ENCODE data around the gene APC.

The APC gene

DNA sequence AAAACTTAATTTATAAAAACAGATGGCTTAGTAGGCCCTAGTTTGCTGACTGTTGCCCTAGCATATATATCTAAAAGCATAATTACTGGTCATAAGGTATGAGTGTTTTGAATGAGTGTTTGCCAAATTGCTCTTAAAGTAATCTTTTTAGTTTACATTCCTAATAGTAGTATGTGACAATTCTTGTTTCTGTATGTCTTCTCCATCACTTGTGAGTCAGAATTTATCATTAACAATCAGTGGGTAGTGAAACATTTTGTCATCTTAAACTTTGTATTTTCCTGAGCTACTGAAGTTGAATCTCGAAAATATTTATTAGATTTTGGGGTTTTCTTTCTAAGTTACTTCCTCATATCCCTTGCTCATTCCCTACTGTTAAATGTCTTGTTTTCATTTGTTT is 49.6 kb downstream of the APC start:
- no peak overlapping the region for H3K9ac ChIP-seq (ENCODE audit: low read length)
- no peak overlapping the region for H2AFZ ChIP-seq (ENCODE audit: low read depth, low read length)
- H3K9me3 ChIP-seq (ENCODE audit: insufficient read depth, low read length): no peaks in the 10 kb centered on the region
- TF ChIP-seq, protein P1, sequence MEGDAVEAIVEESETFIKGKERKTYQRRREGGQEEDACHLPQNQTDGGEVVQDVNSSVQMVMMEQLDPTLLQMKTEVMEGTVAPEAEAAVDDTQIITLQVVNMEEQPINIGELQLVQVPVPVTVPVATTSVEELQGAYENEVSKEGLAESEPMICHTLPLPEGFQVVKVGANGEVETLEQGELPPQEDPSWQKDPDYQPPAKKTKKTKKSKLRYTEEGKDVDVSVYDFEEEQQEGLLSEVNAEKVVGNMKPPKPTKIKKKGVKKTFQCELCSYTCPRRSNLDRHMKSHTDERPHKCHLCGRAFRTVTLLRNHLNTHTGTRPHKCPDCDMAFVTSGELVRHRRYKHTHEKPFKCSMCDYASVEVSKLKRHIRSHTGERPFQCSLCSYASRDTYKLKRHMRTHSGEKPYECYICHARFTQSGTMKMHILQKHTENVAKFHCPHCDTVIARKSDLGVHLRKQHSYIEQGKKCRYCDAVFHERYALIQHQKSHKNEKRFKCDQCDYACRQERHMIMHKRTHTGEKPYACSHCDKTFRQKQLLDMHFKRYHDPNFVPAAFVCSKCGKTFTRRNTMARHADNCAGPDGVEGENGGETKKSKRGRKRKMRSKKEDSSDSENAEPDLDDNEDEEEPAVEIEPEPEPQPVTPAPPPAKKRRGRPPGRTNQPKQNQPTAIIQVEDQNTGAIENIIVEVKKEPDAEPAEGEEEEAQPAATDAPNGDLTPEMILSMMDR (IDR thresholded peaks at IDR 0.05; ENCODE audit: low read depth, low read length): no peak
- TF ChIP-seq EZH2phosphoT487 (IDR thresholded peaks at IDR 0.05; ENCODE audit: low read depth): no peak
- no peak overlapping the region for H3K4me2 ChIP-seq (ENCODE audit: low read length)
- no peaks in the 10 kb centered on the region for H3K27me3 ChIP-seq (ENCODE audit: low read depth, low read length)
- H3K36me3 ChIP-seq (replicated peaks; ENCODE audit: low read depth, low read length): no peaks in the 10 kb centered on the region
- H3K27ac ChIP-seq (ENCODE audit: low read length): no peak overlapping the region
- H3K4me3 ChIP-seq (ENCODE audit: low read length): no peak overlapping the region
- no peaks in the 10 kb centered on the region for H3K4me1 ChIP-seq (ENCODE audit: low read length)
- no peaks in the 10 kb centered on the region for H4K20me1 ChIP-seq (ENCODE audit: insufficient read depth, low read length)
- H3K79me2 ChIP-seq (ENCODE audit: low read length): no peaks in the 10 kb centered on the region

DNA sequence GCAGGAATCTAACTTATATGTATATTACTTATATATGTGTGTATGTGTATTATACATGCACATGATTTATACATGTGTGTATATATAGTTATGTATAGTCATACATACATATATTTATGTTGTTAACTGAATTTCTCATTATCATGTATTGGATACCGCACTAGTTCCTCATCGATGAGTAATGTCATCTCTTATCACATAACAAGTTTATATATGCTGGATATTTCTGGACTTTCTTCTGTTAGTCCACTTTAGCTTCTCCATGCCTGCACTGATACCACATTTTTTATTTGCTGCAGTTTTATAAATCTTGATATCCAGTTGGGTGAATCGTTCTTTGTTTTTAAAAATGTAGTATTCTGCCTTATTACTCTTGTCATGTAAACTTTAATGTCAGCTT is 50.2 kb downstream of the APC start:
- TF ChIP-seq, protein P1 (IDR thresholded peaks at IDR 0.05; ENCODE audit: low read depth, low read length): no peak
- TF ChIP-seq EZH2phosphoT487 (IDR thresholded peaks at IDR 0.05; ENCODE audit: low read depth): no peak
- H3K36me3 ChIP-seq (replicated peaks; ENCODE audit: low read depth, low read length): no peaks in the 10 kb centered on the region
- H3K79me2 ChIP-seq (ENCODE audit: low read length): no peaks in the 10 kb centered on the region
- H3K4me1 ChIP-seq (ENCODE audit: low read length): no peaks in the 10 kb centered on the region
- H3K27ac ChIP-seq (ENCODE audit: low read length): no peak overlapping the region
- H3K27me3 ChIP-seq (ENCODE audit: low read depth, low read length): no peaks in the 10 kb centered on the region
- H3K9me3 ChIP-seq (ENCODE audit: insufficient read depth, low read length): no peaks in the 10 kb centered on the region
- no peak overlapping the region for H3K4me2 ChIP-seq (ENCODE audit: low read length)
- no peak overlapping the region for H3K4me3 ChIP-seq (ENCODE audit: low read length)
- H2AFZ ChIP-seq (ENCODE audit: low read depth, low read length): no peak overlapping the region
- no peak overlapping the region for H3K9ac ChIP-seq (ENCODE audit: low read length)
- no peaks in the 10 kb centered on the region for H4K20me1 ChIP-seq (ENCODE audit: insufficient read depth, low read length)

DNA sequence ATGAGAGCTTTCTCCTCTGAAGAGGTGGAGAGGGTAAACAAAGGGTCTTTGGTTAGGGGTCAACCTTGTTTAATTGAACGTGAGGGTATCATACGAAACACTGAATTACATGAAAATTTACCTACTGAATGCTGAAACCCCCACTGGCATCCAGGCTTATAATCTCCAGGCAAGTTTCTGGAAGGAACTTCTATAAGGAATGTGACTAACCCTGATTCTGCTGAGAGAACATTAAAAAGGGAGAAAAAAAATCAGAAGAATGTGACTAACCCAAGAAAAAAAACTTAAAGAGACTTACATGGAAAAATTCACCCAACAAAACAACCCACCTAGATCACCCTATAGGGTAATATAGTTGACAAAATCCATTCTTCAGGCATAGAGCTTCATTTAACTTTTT is 55.5 kb downstream of the APC start:
- Histone ChIP-seq H4K20me1 (ENCODE audit: insufficient read depth, low read length) (no peaks in the 10 kb centered on the region), H2AFZ (ENCODE audit: low read depth, low read length) (no peak overlapping the region), H3K27ac (ENCODE audit: low read length) (no peak overlapping the region), H3K4me3 (ENCODE audit: low read length) (no peak overlapping the region), H3K27me3 (ENCODE audit: low read depth, low read length) (no peaks in the 10 kb centered on the region), H3K9ac (ENCODE audit: low read length) (no peak overlapping the region), H3K4me2 (ENCODE audit: low read length) (no peak overlapping the region), H3K4me1 (ENCODE audit: low read length) (peaks cover 13% of the 10 kb centered on the region), H3K9me3 (ENCODE audit: insufficient read depth, low read length) (no peaks in the 10 kb centered on the region), H3K79me2 (ENCODE audit: low read length) (no peaks in the 10 kb centered on the region), H3K36me3 (replicated peaks; ENCODE audit: low read depth, low read length) (peaks cover 4% of the 10 kb centered on the region)
- no peak for TF ChIP-seq EZH2phosphoT487 (IDR thresholded peaks at IDR 0.05; ENCODE audit: low read depth)
- TF ChIP-seq, protein P1 (IDR thresholded peaks at IDR 0.05; ENCODE audit: low read depth, low read length): no peak

DNA sequence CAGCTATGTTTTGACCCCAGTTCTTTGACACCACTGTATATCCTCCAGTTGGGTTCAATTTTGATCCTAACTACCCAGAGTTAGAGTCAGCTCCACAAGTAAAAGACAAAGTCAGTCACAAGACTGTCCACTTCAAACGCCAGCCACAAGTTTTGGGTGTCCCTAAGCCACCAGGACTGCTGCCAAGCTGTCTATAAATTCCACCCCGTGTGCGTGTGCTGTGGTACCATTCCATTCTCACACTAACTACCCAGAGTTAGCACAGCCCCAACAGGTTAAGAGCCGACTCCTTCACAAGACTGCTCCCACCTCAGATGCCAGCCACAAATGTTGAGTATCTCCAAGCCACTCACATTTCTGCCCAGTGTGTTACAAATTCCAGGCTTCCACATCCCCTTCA is 56.7 kb downstream of the APC start:
- H3K4me1 ChIP-seq (ENCODE audit: low read length): peaks cover 13% of the 10 kb centered on the region
- H3K36me3 ChIP-seq (replicated peaks; ENCODE audit: low read depth, low read length): peaks cover 4% of the 10 kb centered on the region

More for the DNA sequence above, 56.7 kb downstream of the APC start:
- Histone ChIP-seq H3K9me3 (ENCODE audit: insufficient read depth, low read length) (no peaks in the 10 kb centered on the region), H3K27ac (ENCODE audit: low read length) (no peak overlapping the region), H3K27me3 (ENCODE audit: low read depth, low read length) (no peaks in the 10 kb centered on the region), H4K20me1 (ENCODE audit: insufficient read depth, low read length) (no peaks in the 10 kb centered on the region), H2AFZ (ENCODE audit: low read depth, low read length) (no peak overlapping the region), H3K9ac (ENCODE audit: low read length) (no peak overlapping the region), H3K79me2 (ENCODE audit: low read length) (no peaks in the 10 kb centered on the region), H3K4me3 (ENCODE audit: low read length) (no peak overlapping the region), H3K4me2 (ENCODE audit: low read length) (no peak overlapping the region)
- TF ChIP-seq EZH2phosphoT487 (IDR thresholded peaks at IDR 0.05; ENCODE audit: low read depth): no peak
- TF ChIP-seq, protein P1 (IDR thresholded peaks at IDR 0.05; ENCODE audit: low read depth, low read length): no peak
